HEK293T (cell line): Measurements from ENCODE around the gene FXYD3.

ENCODE experiments used
- CTCF ChIA-PET: fragments of 350-600 bp; formaldehyde crosslinking; extraction: SDS; loops from one replicate; lab custom pipeline; 2021; ENCODE audit warnings: antibody characterized with exemption, inconsistent platforms; lab: Yijun Ruan, JAX
- POLR2A ChIA-PET: fragments of 350-600 bp; formaldehyde crosslinking; extraction: SDS; loops from one replicate; lab custom pipeline; 2020; ENCODE audit warnings: antibody characterized with exemption, inconsistent platforms; lab: Yijun Ruan, JAX
- DNase-seq: peaks from one replicate; pipeline ENCODE4 v3.0.0; 2012; ENCODE audit warnings: mixed read lengths; ENCODE audit errors: extremely low spot score
- ARNT ChIP-seq: fragments of 450-650 bp; IDR thresholded peaks from 2 replicates; pipeline ENCODE4 v1.6.1; 2017; ENCODE audit warnings: mild to moderate bottlenecking
- BHLHE40 ChIP-seq: fragments of 450-650 bp; IDR thresholded peaks from 2 replicates; pipeline ENCODE4 v1.6.1; 2016; ENCODE audit warnings: mild to moderate bottlenecking, moderate library complexity, borderline replicate concordance
- CTBP1 ChIP-seq: fragments of 450-650 bp; IDR thresholded peaks from 2 replicates; pipeline ENCODE4 v1.6.1; 2016; ENCODE audit warnings: borderline replicate concordance
- ELF4 ChIP-seq: fragments of 450-650 bp; IDR thresholded peaks from 2 replicates; pipeline ENCODE4 v1.6.1; 2017; ENCODE audit warnings: antibody characterized with exemption
- FOXA1 ChIP-seq: fragments of 450-650 bp; IDR thresholded peaks from 2 replicates; pipeline ENCODE4 v1.6.1; 2016; ENCODE audit warnings: mild to moderate bottlenecking
- FOXK2 ChIP-seq: fragments of 450-650 bp; IDR thresholded peaks from 2 replicates; pipeline ENCODE4 v1.6.1; 2016; ENCODE audit warnings: mild to moderate bottlenecking
- FOXM1 ChIP-seq: fragments of 450-650 bp; IDR thresholded peaks from 2 replicates; pipeline ENCODE4 v1.6.1; 2017; ENCODE audit warnings: mild to moderate bottlenecking, borderline replicate concordance
- HDGF ChIP-seq: fragments of 450-650 bp; IDR thresholded peaks from 2 replicates; pipeline ENCODE4 v1.6.1; 2017; ENCODE audit warnings: antibody characterized with exemption, borderline replicate concordance
- L3MBTL2 ChIP-seq: fragments of 450-650 bp; conservative IDR thresholded peaks from 2 replicates; pipeline ENCODE4 v1.6.1; 2016; ENCODE audit warnings: mild to moderate bottlenecking
- LEF1 ChIP-seq: fragments of 450-650 bp; IDR thresholded peaks from 2 replicates; pipeline ENCODE4 v1.6.1; 2017; ENCODE audit warnings: mild to moderate bottlenecking, borderline replicate concordance
- NFRKB ChIP-seq: fragments of 450-650 bp; IDR thresholded peaks from 2 replicates; pipeline ENCODE4 v1.6.1; 2016; ENCODE audit warnings: mild to moderate bottlenecking, moderate library complexity
- PKNOX1 ChIP-seq: fragments of 450-650 bp; IDR thresholded peaks from 2 replicates; pipeline ENCODE4 v1.6.1; 2016
- SP1 ChIP-seq: fragments of 450-650 bp; IDR thresholded peaks from 2 replicates; pipeline ENCODE4 v1.6.1; 2017
- SUZ12 ChIP-seq: fragments of 450-650 bp; IDR thresholded peaks from 2 replicates; pipeline ENCODE4 v1.6.1; 2016; ENCODE audit warnings: mild to moderate bottlenecking
- TARDBP ChIP-seq: fragments of 450-650 bp; IDR thresholded peaks from 2 replicates; pipeline ENCODE4 v1.6.1; 2016
- ZNF384 ChIP-seq: fragments of 450-650 bp; IDR thresholded peaks from 2 replicates; pipeline ENCODE4 v1.6.1; 2016

Gene FXYD3

DNA sequence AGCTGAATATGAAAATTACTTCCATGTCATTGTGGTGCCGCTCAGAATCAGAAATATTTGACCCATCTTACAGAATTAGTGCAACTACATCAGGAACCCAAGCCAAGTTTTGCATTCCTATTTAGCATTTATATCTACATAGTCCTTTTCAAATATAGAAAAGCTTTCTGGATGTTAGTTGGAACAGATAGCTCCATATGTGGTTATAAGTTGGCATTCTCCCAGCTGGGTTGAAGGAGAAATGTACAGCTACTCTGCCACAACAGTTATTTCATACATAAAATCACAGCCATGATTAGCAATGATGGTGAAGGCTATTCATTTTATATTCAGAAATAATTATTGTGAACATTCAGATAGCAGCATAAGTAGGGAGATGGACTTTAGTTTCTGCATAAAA is 45.9 kb upstream of the FXYD3 start:
- ChIA-PET CTCF (no interaction called here), POLR2A (no interaction called here)
- DNase-seq = no peak
- TF ChIP-seq ELF4 = no peak
- no peak for TF ChIP-seq HDGF
- TF ChIP-seq NFRKB = no peak

DNA sequence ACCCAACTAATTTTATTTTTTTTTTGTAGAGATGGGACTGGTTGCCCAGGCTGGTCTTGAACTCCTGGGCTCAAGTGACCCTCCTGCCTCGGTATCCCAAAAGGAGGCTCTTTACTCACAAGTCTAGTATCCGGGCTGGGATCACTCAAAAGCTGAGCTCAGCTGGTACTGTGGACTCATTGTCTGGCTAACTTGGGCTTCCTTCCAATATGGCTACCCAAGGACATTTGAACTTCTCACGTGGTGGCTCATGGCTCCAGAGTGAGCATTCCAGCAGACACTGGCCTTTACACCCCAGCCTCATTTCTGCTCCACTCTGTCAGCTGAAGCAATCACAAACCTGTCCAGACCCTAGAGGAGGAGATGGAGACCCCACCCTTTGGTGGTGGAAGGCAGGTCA is 45.2 kb upstream of the FXYD3 start:
- POLR2A ChIA-PET = no interaction called here

GRCh38 chr19:35073516-35073915 is 42.1 kb upstream of the FXYD3 start:
- DNase-seq = no peak
- TF ChIP-seq TARDBP (no peak), ZNF384 (no peak), LEF1 (no peak), BHLHE40 (no peak), HDGF (no peak), FOXM1 (no peak), L3MBTL2 (no peak), PKNOX1 (no peak), ARNT (no peak), SUZ12 (no peak), NFRKB (no peak), ELF4 (no peak), CTBP1 (no peak), SP1 (no peak)
- ChIA-PET POLR2A (no interaction called here), CTCF (no interaction called here)

More for the DNA sequence above, 45.2 kb upstream of the FXYD3 start:
- DNase-seq = no peak
- TF ChIP-seq FOXM1 = no peak
- no peak for TF ChIP-seq HDGF
- no peak for TF ChIP-seq CTBP1
- TF ChIP-seq L3MBTL2 = no peak
- no peak for TF ChIP-seq NFRKB
- no peak for TF ChIP-seq PKNOX1
- TF ChIP-seq BHLHE40 = no peak
- no peak for TF ChIP-seq ZNF384
- TF ChIP-seq SP1 = no peak
- no peak for TF ChIP-seq ELF4
- no peak for TF ChIP-seq LEF1
- TF ChIP-seq FOXA1 = no peak
- no peak for TF ChIP-seq ARNT
- TF ChIP-seq TARDBP = no peak
- TF ChIP-seq FOXK2 = no peak
- CTCF ChIA-PET = interaction anchor here (0.7 kb wide), 1 partner anchor 278 kb away, joined by 4 read pairs; no protein-coding TSS in a partner anchor

GRCh38 chr19:35073941-35074340 is 41.7 kb upstream of the FXYD3 start:
- DNase-seq = no peak
- ChIA-PET CTCF (no interaction called here), POLR2A (no interaction called here)
- TF ChIP-seq L3MBTL2 (no peak), CTBP1 (no peak), BHLHE40 (no peak), NFRKB (no peak), FOXA1 (no peak), ELF4 (no peak), HDGF (no peak), ZNF384 (no peak), TARDBP (no peak), SUZ12 (no peak)

- no peak for DNase-seq
- TF ChIP-seq ARNT = no peak
- no peak for TF ChIP-seq NFRKB
- TF ChIP-seq L3MBTL2 = no peak
- no peak for TF ChIP-seq TARDBP
- no peak for TF ChIP-seq BHLHE40
- no peak for TF ChIP-seq LEF1
- TF ChIP-seq CTBP1 = no peak
- TF ChIP-seq PKNOX1 = no peak
- no peak for TF ChIP-seq FOXK2
- TF ChIP-seq FOXM1 = no peak
- no peak for TF ChIP-seq ELF4
- no peak for TF ChIP-seq FOXA1
- TF ChIP-seq SP1 = no peak
- no peak for TF ChIP-seq ZNF384
- POLR2A ChIA-PET = no interaction called here
- CTCF ChIA-PET = no interaction called here
These were observed 41.0 kb upstream of the FXYD3 start for GRCh38 chr19:35074426-35075201.
